HG03064 (cell line): ENCODE measurements around the gene DBT.
"Not testable (repeated sequence)": the region's sequence is repeated elsewhere in the genome, so short reads cannot be mapped to it uniquely, and the experiment has no call there.

Experiments used
- ATAC-seq: cut with Tn5 transposase; IDR thresholded peaks from one replicate; pipeline ENCODE4 v1.9.1; 2021; ENCODE audit warnings: low read depth; ENCODE audit not compliant: unreplicated experiment

Gene DBT

DNA sequence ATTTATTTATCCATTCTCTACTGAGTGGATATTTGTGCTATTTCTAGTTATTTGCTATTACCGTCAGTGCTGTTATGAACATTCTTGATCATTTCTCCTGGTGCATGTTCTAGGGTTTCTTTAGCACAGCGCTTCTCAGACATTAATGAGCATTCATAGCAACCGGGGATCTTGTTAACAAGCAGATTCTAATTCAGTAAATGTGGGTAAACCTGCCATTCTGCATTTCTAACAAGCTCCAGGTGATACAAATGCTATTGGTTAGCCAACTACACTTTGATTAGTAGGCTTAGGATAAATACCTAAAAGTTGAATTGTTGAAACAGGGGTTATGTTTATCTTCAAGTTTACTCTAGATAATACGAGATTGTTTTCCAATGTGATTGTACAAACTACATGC, 3.3 kb upstream of the DBT start:
- ATAC-seq = no peak

GRCh38 chr1:100250807-100251206, 1.2 kb upstream of the DBT start:
- no peak for ATAC-seq

GRCh38 chr1:100250264-100250663, 630 bp upstream of the DBT start:
- no peak for ATAC-seq

DNA sequence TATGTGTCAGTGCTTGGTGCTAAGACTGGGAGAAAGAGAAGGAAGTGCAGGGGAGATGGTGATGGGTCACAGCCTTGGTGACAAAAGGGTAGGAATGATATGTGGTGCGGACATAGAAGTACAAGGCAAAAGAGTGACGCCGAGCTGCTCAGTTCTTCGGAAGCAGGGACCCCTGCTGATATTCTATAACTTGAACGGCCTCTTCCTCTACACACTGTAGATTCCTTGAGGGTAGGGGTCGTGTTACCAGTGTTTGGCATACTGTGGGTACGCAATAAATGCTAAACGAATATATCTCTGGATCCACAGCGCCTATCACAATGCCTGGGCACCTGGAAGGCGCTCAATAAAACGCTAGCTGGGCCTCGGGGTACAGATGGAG, 488 bp downstream of the DBT start:
- no peak for ATAC-seq

DNA sequence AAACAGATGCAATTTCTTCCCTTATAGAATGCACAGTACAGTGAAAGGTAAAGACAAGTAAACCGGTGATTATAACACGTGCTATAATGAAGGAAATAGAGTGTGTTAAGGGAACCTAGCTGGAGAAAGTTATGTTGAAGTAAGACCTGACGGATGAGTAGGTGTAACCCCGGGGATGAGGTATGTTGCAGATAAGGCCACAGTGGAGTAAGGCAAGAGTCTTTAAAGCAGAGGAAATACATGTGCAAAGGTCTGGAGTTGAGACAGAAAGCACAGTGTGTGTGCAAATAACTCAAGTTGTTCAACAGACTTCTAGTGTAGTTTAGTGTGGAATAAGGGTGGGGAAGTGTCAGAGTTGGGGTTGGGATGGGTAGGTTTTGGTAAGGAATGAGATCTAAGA, 2.9 kb downstream of the DBT start:
- no peak for ATAC-seq

DNA sequence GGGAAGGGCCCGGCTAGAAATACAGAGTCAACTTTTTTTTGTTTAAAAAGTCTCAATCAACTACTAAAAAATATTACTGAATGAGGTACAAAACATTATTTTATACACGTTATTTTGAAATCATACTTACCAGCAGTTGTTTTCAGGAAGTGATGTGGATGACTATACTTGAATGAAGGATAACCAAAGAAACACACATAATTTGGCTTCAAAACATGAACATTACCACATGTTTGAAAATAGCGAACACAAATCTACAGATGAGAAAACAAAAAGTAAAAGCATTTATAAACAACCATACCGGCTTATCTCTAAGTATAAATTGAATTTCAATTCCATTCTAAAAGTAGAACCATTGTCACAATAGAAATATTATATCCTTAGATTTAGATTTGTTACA, 9.0 kb downstream of the DBT start:
- ATAC-seq = no peak

DNA sequence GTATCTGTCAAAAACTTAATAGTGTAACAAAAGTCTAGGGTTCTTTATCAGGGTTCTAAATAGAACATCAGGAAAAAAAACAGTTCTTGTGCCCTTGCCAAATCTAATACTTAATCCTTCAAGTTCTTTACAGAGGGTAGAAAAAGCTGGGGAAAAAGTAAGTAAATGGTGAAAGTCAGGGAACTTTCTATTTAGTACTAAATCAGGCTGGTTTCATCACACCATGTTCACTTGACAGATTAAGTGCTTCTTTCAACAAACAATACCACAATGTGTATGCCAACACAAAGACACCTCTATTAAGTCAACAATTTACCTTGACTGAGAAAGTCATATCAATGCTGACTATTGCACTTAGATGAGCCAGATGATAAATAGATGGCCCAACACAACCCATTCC, 9.7 kb downstream of the DBT start:
- no peak for ATAC-seq

GRCh38 chr1:100237091-100237490, 12.5 kb downstream of the DBT start:
- ATAC-seq = no peak

DNA sequence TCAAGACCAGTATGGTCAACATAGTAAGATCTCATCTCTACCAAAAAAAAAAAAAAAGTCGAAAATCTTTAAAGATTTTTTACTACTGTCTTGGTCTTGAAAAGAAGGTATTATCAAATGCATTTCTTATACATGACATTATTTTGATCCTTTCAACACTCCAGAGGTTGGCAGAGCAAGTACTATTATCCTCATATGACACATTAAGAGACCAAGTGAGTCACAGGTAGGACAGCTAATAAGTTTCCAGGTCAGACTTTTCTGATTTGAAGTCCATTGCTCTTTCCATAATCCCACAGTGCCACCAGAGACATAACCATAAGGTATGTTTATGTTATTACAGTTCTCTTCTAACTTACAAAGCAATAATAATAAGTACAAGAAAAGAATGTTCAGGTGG, 15.2 kb downstream of the DBT start:
- no peak for ATAC-seq

GRCh38 chr1:100233566-100233965, 16.1 kb downstream of the DBT start:
- not testable (repeated sequence) for ATAC-seq

- no peak for ATAC-seq
Observed at GRCh38 chr1:100232156-100232555, 17.5 kb downstream of the DBT start.

- no peak for ATAC-seq
Observed at GRCh38 chr1:100231721-100232120, 17.9 kb downstream of the DBT start.

GRCh38 chr1:100230765-100231164, 18.9 kb downstream of the DBT start:
- no peak for ATAC-seq

GRCh38 chr1:100229681-100230443, 19.8 kb downstream of the DBT start:
- ATAC-seq = no peak

GRCh38 chr1:100222428-100222827, 27.2 kb downstream of the DBT start:
- no peak for ATAC-seq

- no peak for ATAC-seq
Observed at GRCh38 chr1:100219883-100220282, 29.8 kb downstream of the DBT start.

GRCh38 chr1:100219457-100219856, 30.2 kb downstream of the DBT start:
- no peak for ATAC-seq

DNA sequence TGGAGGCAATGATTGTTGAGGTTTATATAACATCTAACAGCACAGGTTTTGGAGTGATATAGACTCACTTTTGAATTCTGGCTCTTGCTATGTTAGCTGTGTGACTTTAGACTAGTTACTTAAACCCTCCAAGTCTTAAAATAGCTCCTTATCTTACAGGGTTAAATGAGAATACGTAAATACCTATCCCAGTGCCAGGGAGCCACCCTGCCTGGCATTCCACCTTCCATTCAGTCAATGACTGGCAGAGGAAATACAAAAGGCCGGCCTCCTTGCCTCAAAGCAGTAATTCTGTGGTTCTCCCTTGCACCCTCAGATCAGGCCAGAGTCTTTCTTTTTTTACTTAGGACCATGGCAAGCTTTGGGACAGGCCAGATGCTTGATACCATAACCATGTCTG, 31.8 kb downstream of the DBT start:
- no peak for ATAC-seq

GRCh38 chr1:100215101-100215500, 34.5 kb downstream of the DBT start:
- no peak for ATAC-seq

DNA sequence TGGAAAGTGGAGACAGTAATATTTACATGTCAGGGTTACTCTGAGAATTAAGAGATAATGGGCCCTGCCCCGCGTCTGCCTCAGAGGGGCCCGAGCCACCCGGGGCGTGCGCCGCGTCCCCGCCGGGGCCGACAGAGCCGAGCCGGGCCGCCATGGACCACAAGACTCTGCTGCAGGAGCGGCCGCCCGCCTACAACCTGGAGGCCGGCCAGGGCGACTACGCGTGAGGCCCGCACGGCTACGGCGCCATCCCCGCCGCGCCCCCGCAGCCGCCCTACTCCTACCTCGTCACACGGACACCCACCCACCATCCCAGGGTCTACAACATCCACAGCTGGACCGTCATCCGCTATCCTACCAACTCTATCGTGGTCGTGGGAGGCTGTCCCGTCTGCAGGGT, 36.5 kb downstream of the DBT start:
- no peak for ATAC-seq

GRCh38 chr1:100206301-100206700, 43.3 kb downstream of the DBT start:
- no peak for ATAC-seq

DNA sequence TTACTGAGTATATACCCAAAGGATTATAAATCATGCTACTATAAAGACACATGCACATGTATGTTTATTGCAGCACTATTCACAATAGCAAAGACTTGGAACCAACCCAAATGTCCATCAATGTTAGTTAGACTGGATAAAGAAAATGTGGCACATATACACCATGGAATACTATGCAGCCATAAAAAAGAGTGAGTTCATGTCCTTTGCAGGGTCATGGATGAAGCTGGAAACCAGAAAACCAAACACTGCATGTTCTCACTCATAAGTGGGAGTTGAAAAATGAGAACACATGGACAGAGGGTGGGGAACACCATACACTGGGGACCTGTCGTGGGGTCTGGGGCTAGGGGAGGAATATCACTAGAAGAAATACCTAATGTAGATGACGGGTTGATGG, 44.0 kb downstream of the DBT start:
- ATAC-seq = not testable (repeated sequence)

DNA sequence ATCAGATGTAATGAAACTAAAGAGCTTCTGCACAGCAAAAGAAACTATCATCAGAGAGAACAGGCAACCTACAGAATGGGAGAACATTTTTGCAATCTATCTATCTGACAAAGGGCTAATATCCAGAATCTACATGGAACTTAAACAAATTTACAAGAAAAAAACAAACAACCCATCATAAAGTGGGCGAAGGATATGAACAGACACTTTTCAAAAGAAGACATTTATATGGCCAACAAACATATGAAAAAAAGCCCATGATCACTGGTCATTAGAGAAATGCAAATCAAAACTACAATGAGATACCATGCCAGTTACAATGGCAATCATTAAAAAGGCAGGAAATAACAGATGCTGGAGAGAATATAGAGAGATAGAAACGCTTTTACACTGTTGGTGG, 44.5 kb downstream of the DBT start:
- ATAC-seq = not testable (repeated sequence)
